ENCODE data around the gene SLITRK3. TPM values are rescaled to one million over a fixed set of nuclear protein-coding genes. Genes with fewer than 3 reads are reported as not detected.

SLITRK3 gene, protein sequence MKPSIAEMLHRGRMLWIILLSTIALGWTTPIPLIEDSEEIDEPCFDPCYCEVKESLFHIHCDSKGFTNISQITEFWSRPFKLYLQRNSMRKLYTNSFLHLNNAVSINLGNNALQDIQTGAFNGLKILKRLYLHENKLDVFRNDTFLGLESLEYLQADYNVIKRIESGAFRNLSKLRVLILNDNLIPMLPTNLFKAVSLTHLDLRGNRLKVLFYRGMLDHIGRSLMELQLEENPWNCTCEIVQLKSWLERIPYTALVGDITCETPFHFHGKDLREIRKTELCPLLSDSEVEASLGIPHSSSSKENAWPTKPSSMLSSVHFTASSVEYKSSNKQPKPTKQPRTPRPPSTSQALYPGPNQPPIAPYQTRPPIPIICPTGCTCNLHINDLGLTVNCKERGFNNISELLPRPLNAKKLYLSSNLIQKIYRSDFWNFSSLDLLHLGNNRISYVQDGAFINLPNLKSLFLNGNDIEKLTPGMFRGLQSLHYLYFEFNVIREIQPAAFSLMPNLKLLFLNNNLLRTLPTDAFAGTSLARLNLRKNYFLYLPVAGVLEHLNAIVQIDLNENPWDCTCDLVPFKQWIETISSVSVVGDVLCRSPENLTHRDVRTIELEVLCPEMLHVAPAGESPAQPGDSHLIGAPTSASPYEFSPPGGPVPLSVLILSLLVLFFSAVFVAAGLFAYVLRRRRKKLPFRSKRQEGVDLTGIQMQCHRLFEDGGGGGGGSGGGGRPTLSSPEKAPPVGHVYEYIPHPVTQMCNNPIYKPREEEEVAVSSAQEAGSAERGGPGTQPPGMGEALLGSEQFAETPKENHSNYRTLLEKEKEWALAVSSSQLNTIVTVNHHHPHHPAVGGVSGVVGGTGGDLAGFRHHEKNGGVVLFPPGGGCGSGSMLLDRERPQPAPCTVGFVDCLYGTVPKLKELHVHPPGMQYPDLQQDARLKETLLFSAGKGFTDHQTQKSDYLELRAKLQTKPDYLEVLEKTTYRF
- total RNA-seq (2021) (not detected in 2 replicates), Bru-seq, nascent RNA (not detected), BruChase-seq, experiment 1, labeled RNA remaining after a 2-hour chase (not detected), BruChase-seq, experiment 2, labeled RNA remaining after a 6-hour chase (not detected)
- long read RNA-seq = 0 reads

- no peak within 1 kb of the TSS for H2AFZ ChIP-seq
- POLR2A ChIA-PET (ENCODE audit: unreplicated experiment) = no interaction called here
- intact Hi-C loops (cut with micrococcal nuclease; ENCODE audit: unreplicated experiment) = no loop called here
These were observed at the start of gene SLITRK3 for GRCh38 chr3:165195640-165196576. Gene SLITRK3, minus strand, starts transcription at chr3:165196384. Its CDS starts 5,554 bp downstream, at chr3:165190830.

GRCh38 chr3:165243597-165243996 lies 47.4 kb upstream of the SLITRK3 start:
- H3K27me3 ChIP-seq (ENCODE audit: insufficient read depth, low read depth) = no peaks in the 10 kb centered on the region
- H3F3A ChIP-seq (ENCODE audit: insufficient read depth, low read depth) = no peaks in the 10 kb centered on the region
- no peaks in the 10 kb centered on the region for H3K79me2 ChIP-seq (ENCODE audit: low read depth)
- no TSS peak for BruUV-seq (replicated peaks)
- H3K4me2 ChIP-seq = no peak overlapping the region
- ChIA-PET CTCF (no interaction called here), POLR2A (ENCODE audit: unreplicated experiment) (no interaction called here)
- no peak overlapping the region for H3K4me3 ChIP-seq
- no peak for TF ChIP-seq CTCF (conservative IDR thresholded peaks at IDR 0.05)
- TF ChIP-seq EZH2 (IDR thresholded peaks at IDR 0.05; ENCODE audit: low read depth) = no peak
- DNase-seq = no peak
- H3K4me1 ChIP-seq (replicated peaks; ENCODE audit: insufficient read depth) = no peaks in the 10 kb centered on the region
- H2AFZ ChIP-seq = no peak overlapping the region
- H4K20me1 ChIP-seq (ENCODE audit: insufficient read depth) = no peaks in the 10 kb centered on the region
- no peaks in the 10 kb centered on the region; the same call in 1 of the 2 replicates for H3K9me2 ChIP-seq (ENCODE audit: insufficient read depth)
- H3K9me3 ChIP-seq (ENCODE audit: insufficient read depth, low read depth) = no peaks in the 10 kb centered on the region; the same call in 1 of the 2 replicates
- H3K27ac ChIP-seq = no peak overlapping the region
- intact Hi-C loops (cut with micrococcal nuclease; ENCODE audit: unreplicated experiment) = no loop called here
- H3K36me3 ChIP-seq (ENCODE audit: low read depth) = no peaks in the 10 kb centered on the region

More at GRCh38 chr3:165195640-165196576, at the start of gene SLITRK3:
- no peak within 1 kb of the TSS for H3K4me2 ChIP-seq
- no peak within 1 kb of the TSS for H3K27ac ChIP-seq
- no TSS peak for BruUV-seq (replicated peaks)
- H3K27me3 ChIP-seq (ENCODE audit: insufficient read depth, low read depth) = no peaks in the 10 kb centered on the region
- H3K4me1 ChIP-seq (replicated peaks; ENCODE audit: insufficient read depth) = no peaks in the 10 kb centered on the region
- H4K20me1 ChIP-seq (ENCODE audit: insufficient read depth) = no peaks in the 10 kb centered on the region
- no peaks in the 10 kb centered on the region for H3K9me2 ChIP-seq (ENCODE audit: insufficient read depth)
- no peaks in the 10 kb centered on the region for H3K79me2 ChIP-seq (ENCODE audit: low read depth)
- no peak for TF ChIP-seq CTCF (conservative IDR thresholded peaks at IDR 0.05)
- TF ChIP-seq EZH2 (IDR thresholded peaks at IDR 0.05; ENCODE audit: low read depth) = no peak
- DNase-seq = no peak
- no peaks in the 10 kb centered on the region for H3F3A ChIP-seq (ENCODE audit: insufficient read depth, low read depth)
- no peak within 1 kb of the TSS for H3K4me3 ChIP-seq
- no peaks in the 10 kb centered on the region for H3K36me3 ChIP-seq (ENCODE audit: low read depth)
- H3K9me3 ChIP-seq (ENCODE audit: insufficient read depth, low read depth) = no peaks in the 10 kb centered on the region
- CTCF ChIA-PET = interaction anchor here (0.8 kb wide), 1 partner anchor 387 kb away, joined by 29 read pairs; no protein-coding TSS in a partner anchor
